ENCODE data around the gene SLC8A3. TPM values are rescaled to one million over a fixed set of nuclear protein-coding genes. Genes with fewer than 3 reads are reported as not detected.
A peak's percentile ranks its signal among the peaks of the same experiment; 100 is the strongest.

Gene SLC8A3
- polyA plus RNA-seq, 2 of the 4 experiments (the other 2 are of a cell fraction) = not detected

DNA sequence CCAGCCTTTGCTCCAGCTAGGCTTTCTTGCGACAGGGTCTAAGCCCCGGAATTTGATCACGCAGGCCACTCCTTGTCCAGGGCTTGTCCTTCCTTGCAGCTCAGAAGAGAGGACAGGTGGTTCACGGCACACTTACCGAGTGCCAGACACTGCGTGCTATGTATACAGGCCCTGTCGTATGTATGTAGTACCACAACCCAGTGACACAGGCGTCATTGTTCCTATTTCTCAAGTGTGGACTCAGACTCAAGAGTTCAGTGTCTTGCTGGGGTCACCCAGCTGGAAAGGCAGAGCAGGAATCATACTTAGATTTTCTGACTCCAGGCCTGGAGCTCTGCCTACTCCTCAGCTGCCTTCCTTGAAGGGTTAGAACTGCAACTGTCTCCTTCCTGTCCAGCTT, 155.6 kb downstream of the SLC8A3 start:
- Histone ChIP-seq H3K4me1 (peaks cover 19% of the 10 kb centered on the region), H3K4me2 (peak overlapping the region; percentile 44; the same call in 2 of the 3 replicates), H3K9me3 (no peaks in the 10 kb centered on the region), H3K27ac (peak overlapping the region; percentile 64 to 68), H3K4me3 (no peak overlapping the region)
- ATAC-seq = no peak
- CTCF ChIA-PET = interaction anchor here (0.7 to 5.2 kb wide), 11 partner anchors 8 to 284 kb away, joined by 3 to 41 read pairs (median 4); no protein-coding TSS in a partner anchor
- 83% methylated on average over 7 of the region's 8 CpGs for WGBS (ENCODE audit: missing lambda C conversion rate)
- DNase-seq (ENCODE audit: low read depth in 1 of 2, low spot score in 1 of 2) = no peak
- POLR2A ChIA-PET = no interaction called here
- no peak for FAIRE-seq
- no peak for TF ChIP-seq JUN (IDR thresholded peaks at IDR 0.05)
- no peak for TF ChIP-seq SMC3 (IDR thresholded peaks at IDR 0.05)
- TF ChIP-seq RNF2 (IDR thresholded peaks at IDR 0.05; ENCODE audit: borderline replicate concordance, low read depth) = no peak
- no peak for TF ChIP-seq NR3C1 (IDR thresholded peaks at IDR 0.05)
- no peak for TF ChIP-seq EHF (CRISPR knock-in tag; IDR thresholded peaks at IDR 0.05)
- no peak for TF ChIP-seq KDM5A (IDR thresholded peaks at IDR 0.05)
- TF ChIP-seq, protein P1, sequence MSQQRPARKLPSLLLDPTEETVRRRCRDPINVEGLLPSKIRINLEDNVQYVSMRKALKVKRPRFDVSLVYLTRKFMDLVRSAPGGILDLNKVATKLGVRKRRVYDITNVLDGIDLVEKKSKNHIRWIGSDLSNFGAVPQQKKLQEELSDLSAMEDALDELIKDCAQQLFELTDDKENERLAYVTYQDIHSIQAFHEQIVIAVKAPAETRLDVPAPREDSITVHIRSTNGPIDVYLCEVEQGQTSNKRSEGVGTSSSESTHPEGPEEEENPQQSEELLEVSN (IDR thresholded peaks at IDR 0.05; ENCODE audit: borderline replicate concordance, low read depth) = no peak
- TF ChIP-seq HOXB5 (CRISPR knock-in tag; IDR thresholded peaks at IDR 0.05) = no peak
- no peak for TF ChIP-seq TP53 (CRISPR knock-in tag; IDR thresholded peaks at IDR 0.05)
- no peak for TF ChIP-seq POLR2AphosphoS2 (conservative IDR thresholded peaks at IDR 0.05; ENCODE audit: low read length)
- TF ChIP-seq, protein P2, sequence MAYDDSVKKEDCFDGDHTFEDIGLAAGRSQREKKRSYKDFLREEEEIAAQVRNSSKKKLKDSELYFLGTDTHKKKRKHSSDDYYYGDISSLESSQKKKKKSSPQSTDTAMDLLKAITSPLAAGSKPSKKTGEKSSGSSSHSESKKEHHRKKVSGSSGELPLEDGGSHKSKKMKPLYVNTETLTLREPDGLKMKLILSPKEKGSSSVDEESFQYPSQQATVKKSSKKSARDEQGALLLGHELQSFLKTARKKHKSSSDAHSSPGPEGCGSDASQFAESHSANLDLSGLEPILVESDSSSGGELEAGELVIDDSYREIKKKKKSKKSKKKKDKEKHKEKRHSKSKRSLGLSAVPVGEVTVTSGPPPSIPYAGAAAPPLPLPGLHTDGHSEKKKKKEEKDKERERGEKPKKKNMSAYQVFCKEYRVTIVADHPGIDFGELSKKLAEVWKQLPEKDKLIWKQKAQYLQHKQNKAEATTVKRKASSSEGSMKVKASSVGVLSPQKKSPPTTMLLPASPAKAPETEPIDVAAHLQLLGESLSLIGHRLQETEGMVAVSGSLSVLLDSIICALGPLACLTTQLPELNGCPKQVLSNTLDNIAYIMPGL (CRISPR knock-in tag; IDR thresholded peaks at IDR 0.05; ENCODE audit: borderline replicate concordance) = no peak

DNA sequence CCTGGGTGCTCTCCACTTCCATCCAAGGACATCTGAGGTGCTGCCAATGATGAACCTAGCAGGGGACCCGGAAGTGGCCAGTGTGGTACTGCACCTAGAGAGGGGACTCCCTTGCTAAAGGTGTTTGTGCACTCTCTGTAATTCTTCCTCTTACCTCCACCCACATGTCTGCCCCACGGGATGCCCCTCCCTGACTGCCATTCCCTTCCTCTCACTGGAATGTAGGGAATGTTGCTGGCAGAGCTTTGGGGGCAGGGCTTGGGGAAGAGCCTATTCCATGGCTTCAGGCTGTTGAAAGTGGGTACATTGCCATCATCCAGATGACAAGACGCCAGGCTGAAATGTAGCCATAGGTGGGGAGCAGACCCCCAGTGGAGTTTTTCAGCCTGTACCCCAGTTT, 156.3 kb downstream of the SLC8A3 start:
- Histone ChIP-seq H3K9me3 (no peaks in the 10 kb centered on the region), H3K4me2 (peak overlapping the region; percentile 44), H3K4me3 (no peak overlapping the region), H3K27ac (peak overlapping the region; percentile 64 to 68), H3K4me1 (peaks cover 22% of the 10 kb centered on the region)
- POLR2A ChIA-PET = no interaction called here
- CTCF ChIA-PET = interaction anchor here (0.7 to 5.2 kb wide), 11 partner anchors 9 to 285 kb away, joined by 3 to 41 read pairs (median 4); no protein-coding TSS in a partner anchor
- DNase-seq (ENCODE audit: low read depth in 1 of 2, low spot score in 1 of 2) = peak; percentile 30 to 47
- 43% methylated on average over 3 of the region's 3 CpGs for WGBS (ENCODE audit: missing lambda C conversion rate)
- TF ChIP-seq KDM1A (IDR thresholded peaks at IDR 0.05; ENCODE audit: low read depth) = no peak
- no peak for TF ChIP-seq FOXS1 (CRISPR knock-in tag; IDR thresholded peaks at IDR 0.05)
- no peak for TF ChIP-seq FOSL2 (IDR thresholded peaks at IDR 0.05)
- TF ChIP-seq FOSL2 (CRISPR knock-in tag; IDR thresholded peaks at IDR 0.05) = no peak
- no peak for TF ChIP-seq EHF (CRISPR knock-in tag; IDR thresholded peaks at IDR 0.05)
- no peak for TF ChIP-seq PHF8 (IDR thresholded peaks at IDR 0.05; ENCODE audit: borderline replicate concordance, low read depth)
- TF ChIP-seq, protein P3, sequence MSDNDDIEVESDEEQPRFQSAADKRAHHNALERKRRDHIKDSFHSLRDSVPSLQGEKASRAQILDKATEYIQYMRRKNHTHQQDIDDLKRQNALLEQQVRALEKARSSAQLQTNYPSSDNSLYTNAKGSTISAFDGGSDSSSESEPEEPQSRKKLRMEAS (IDR thresholded peaks at IDR 0.05) = no peak
- TF ChIP-seq TFCP2L1 (CRISPR knock-in tag; IDR thresholded peaks at IDR 0.05) = no peak
- TF ChIP-seq CEBPB (IDR thresholded peaks at IDR 0.05) = no peak
- TF ChIP-seq, protein P4, sequence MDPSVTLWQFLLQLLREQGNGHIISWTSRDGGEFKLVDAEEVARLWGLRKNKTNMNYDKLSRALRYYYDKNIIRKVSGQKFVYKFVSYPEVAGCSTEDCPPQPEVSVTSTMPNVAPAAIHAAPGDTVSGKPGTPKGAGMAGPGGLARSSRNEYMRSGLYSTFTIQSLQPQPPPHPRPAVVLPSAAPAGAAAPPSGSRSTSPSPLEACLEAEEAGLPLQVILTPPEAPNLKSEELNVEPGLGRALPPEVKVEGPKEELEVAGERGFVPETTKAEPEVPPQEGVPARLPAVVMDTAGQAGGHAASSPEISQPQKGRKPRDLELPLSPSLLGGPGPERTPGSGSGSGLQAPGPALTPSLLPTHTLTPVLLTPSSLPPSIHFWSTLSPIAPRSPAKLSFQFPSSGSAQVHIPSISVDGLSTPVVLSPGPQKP (IDR thresholded peaks at IDR 0.05; ENCODE audit: low read depth, low read length) = no peak
- no peak for TF ChIP-seq RARB (CRISPR knock-in tag; IDR thresholded peaks at IDR 0.05)
- TF ChIP-seq, protein P5, sequence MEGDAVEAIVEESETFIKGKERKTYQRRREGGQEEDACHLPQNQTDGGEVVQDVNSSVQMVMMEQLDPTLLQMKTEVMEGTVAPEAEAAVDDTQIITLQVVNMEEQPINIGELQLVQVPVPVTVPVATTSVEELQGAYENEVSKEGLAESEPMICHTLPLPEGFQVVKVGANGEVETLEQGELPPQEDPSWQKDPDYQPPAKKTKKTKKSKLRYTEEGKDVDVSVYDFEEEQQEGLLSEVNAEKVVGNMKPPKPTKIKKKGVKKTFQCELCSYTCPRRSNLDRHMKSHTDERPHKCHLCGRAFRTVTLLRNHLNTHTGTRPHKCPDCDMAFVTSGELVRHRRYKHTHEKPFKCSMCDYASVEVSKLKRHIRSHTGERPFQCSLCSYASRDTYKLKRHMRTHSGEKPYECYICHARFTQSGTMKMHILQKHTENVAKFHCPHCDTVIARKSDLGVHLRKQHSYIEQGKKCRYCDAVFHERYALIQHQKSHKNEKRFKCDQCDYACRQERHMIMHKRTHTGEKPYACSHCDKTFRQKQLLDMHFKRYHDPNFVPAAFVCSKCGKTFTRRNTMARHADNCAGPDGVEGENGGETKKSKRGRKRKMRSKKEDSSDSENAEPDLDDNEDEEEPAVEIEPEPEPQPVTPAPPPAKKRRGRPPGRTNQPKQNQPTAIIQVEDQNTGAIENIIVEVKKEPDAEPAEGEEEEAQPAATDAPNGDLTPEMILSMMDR (IDR thresholded peaks at IDR 0.05) = no peak
- no peak for TF ChIP-seq EHMT2 (IDR thresholded peaks at IDR 0.05; ENCODE audit: low read depth)
- TF ChIP-seq, protein P6, sequence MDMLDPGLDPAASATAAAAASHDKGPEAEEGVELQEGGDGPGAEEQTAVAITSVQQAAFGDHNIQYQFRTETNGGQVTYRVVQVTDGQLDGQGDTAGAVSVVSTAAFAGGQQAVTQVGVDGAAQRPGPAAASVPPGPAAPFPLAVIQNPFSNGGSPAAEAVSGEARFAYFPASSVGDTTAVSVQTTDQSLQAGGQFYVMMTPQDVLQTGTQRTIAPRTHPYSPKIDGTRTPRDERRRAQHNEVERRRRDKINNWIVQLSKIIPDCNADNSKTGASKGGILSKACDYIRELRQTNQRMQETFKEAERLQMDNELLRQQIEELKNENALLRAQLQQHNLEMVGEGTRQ (IDR thresholded peaks at IDR 0.05) = no peak
- no peak for FAIRE-seq
- peak; percentile 51 to 67; a peak in 5 of 6 replicates for ATAC-seq
